B cell (primary cell): ENCODE data around the gene WNK1. TPM values are rescaled to one million over a fixed set of nuclear protein-coding genes. Genes with fewer than 3 reads are reported as not detected.
A peak's percentile ranks its signal among the peaks of the same experiment; 100 is the strongest.

Source experiments
- ATAC-seq: fragments of 200-7000 bp; cut with Tn5 transposase; one replicate; pipeline ENCODE4 v1.10.0; 2021; ENCODE audit warnings: low read depth, mild to moderate bottlenecking, moderate number of reproducible peaks, moderate library complexity
- CTCF ChIA-PET: fragments of 350-600 bp; sonication (Branson Sonifier 250); formaldehyde crosslinking; loops from one replicate; lab custom pipeline; 2021; ENCODE audit warnings: antibody characterized with exemption, inconsistent platforms; lab: Charles Lee
- POLR2A ChIA-PET: fragments of 350-600 bp; sonication (Branson Sonifier 250); formaldehyde crosslinking; loops from one replicate; lab custom pipeline; 2021; ENCODE audit warnings: antibody characterized with exemption; lab: Charles Lee
- DNase-seq: peaks from one replicate; pipeline ENCODE4 v3.0.0; 2013
- H2AFZ ChIP-seq: 2 replicates; pipeline ENCODE4 v1.6.1; 2012; ENCODE audit warnings: mild to moderate bottlenecking, low read depth, low read length; ENCODE audit not compliant: insufficient read depth, poor library complexity, severe bottlenecking
- H3K27ac ChIP-seq, 2 donors: 1 replicate in 1 of 2; 2 replicates in 1 of 2; pipeline ENCODE4 v1.5.1; 2012 to 2013; ENCODE audit warnings: low read length in 2 of 2, mild to moderate bottlenecking in 2 of 2, moderate library complexity in 1 of 2
- H3K27me3 ChIP-seq, 4 experiments: fragments of 200-600 bp in 1 of 4; sonication (generic) in 1 of 4; replicated peaks in 1 of 4; 1 replicate in 2 of 4; 2 replicates in 2 of 4; pipeline versions ENCODE4 v1.6.1 to v1.7.0; 2013 to 2016; ENCODE audit warnings: low read length in 3 of 4, mild to moderate bottlenecking in 2 of 4, mixed read lengths in 1 of 4, moderate library complexity in 1 of 4; ENCODE audit not compliant: insufficient read depth in 4 of 4, control insufficient read depth in 3 of 4; ENCODE audit errors: control extremely low read depth in 1 of 4
- H3K36me3 ChIP-seq, 2 experiments: replicated peaks in 1 of 2; 1 replicate in 1 of 2; 2 replicates in 1 of 2; pipeline versions ENCODE4 v1.6.1 to v1.7.1; 2013; ENCODE audit warnings: low read length in 1 of 2; ENCODE audit not compliant: insufficient read depth in 2 of 2, control insufficient read depth in 1 of 2; ENCODE audit errors: control extremely low read depth in 1 of 2, extremely low read depth in 1 of 2
- H3K4me1 ChIP-seq, 2 donors: fragments of 200-600 bp in 1 of 2; sonication (generic) in 1 of 2; 1 replicate in 1 of 2; 2 replicates in 1 of 2; pipeline versions ENCODE4 v1.5.1 to v1.6.1; 2013 to 2017; ENCODE audit warnings: low read length in 2 of 2; ENCODE audit not compliant: control insufficient read depth in 2 of 2, insufficient read depth in 2 of 2
- H3K4me2 ChIP-seq: replicated peaks from 2 replicates; pipeline ENCODE3; 2012; ENCODE audit warnings: mild to moderate bottlenecking, low read depth, low read length; ENCODE audit not compliant: poor library complexity, severe bottlenecking
- H3K4me3 ChIP-seq, 5 experiments: fragments of 200-600 bp in 1 of 5; sonication (generic) in 1 of 5; 1 replicate in 3 of 5; 2 replicates in 2 of 5; pipeline versions ENCODE4 v1.5.1 to v1.7.0; 2011 to 2016; ENCODE audit warnings: low read length in 4 of 5, mild to moderate bottlenecking in 4 of 5, low read depth in 2 of 5, control low read depth in 1 of 5, moderate library complexity in 1 of 5; ENCODE audit not compliant: insufficient read depth in 1 of 5; ENCODE audit errors: control extremely low read depth in 1 of 5, extremely low read depth in 1 of 5
- H3K79me2 ChIP-seq: fragments of 200-600 bp; sonication (generic); one replicate; pipeline ENCODE4 v1.6.0; 2016; ENCODE audit warnings: low read length; ENCODE audit not compliant: control insufficient read depth, insufficient read depth
- H3K9ac ChIP-seq: fragments of 200-600 bp; sonication (generic); 2 replicates; pipeline ENCODE4 v1.6.1; 2017; ENCODE audit warnings: mild to moderate bottlenecking, low read length, moderate library complexity
- H3K9me3 ChIP-seq, 3 donors: one replicate each; pipeline versions ENCODE4 v1.6.1 to v1.7.1; 2013; ENCODE audit warnings: low read length in 2 of 3; ENCODE audit not compliant: control insufficient read depth in 2 of 3, insufficient read depth in 1 of 3; ENCODE audit errors: control extremely low read depth in 1 of 3
- H4K20me1 ChIP-seq: 2 replicates; pipeline ENCODE4 v1.6.0; 2012; ENCODE audit warnings: mild to moderate bottlenecking, low read length; ENCODE audit not compliant: insufficient read depth, control insufficient read depth, poor library complexity, severe bottlenecking
- H3K27ac Mint-ChIP-seq: one replicate; pipeline ENCODE4 v1.8.0; 2021; ENCODE audit warnings: mixed read lengths
- H3K27me3 Mint-ChIP-seq: one replicate; pipeline ENCODE4 v1.8.0; 2021; ENCODE audit warnings: mixed read lengths
- H3K4me1 Mint-ChIP-seq: one replicate; pipeline ENCODE4 v1.8.0; 2021; ENCODE audit warnings: mixed read lengths
- H3K4me3 Mint-ChIP-seq: one replicate; pipeline ENCODE4 v1.8.0; 2021; ENCODE audit warnings: mixed read lengths
- H3K9me3 Mint-ChIP-seq: one replicate; pipeline ENCODE4 v1.8.0; 2022; ENCODE audit warnings: mixed read lengths; ENCODE audit not compliant: insufficient read depth
- EZH2 ChIP-seq: IDR thresholded peaks from 2 replicates; pipeline ENCODE4 v1.6.1; 2012; ENCODE audit warnings: borderline replicate concordance, low read depth, mild to moderate bottlenecking, moderate library complexity, low read length; ENCODE audit not compliant: insufficient read depth, poor library complexity, severe bottlenecking
- WGBS: methylation state at CpG from one replicate; pipeline ENCODE4 v1.1.5; 2013; ENCODE audit warnings: missing lambda C conversion rate; ENCODE audit not compliant: insufficient coverage; 5-methylcytosine and 5-hydroxymethylcytosine counted together
- intact Hi-C: fragments of 100-400 bp; cut with micrococcal nuclease; formaldehyde crosslinking; loops from one replicate; pipeline ENCODE4 v1.10.0; 2022
- polyA plus RNA-seq: library from polyadenylated mRNA; depleted of rRNA; stranded (reverse); fragments of >200 nt; gene quantifications from 2 replicates; pipeline ENCODE4 v1.2.3, GENCODE V29; 2012
- total RNA-seq, 2 donors: library from RNA; stranded (reverse); fragments of 120-200 nt in 1 of 2; gene quantifications; 1 replicate in 1 of 2; 2 replicates in 1 of 2; pipeline versions ENCODE4 v1.2.3 to v1.2.4, GENCODE V29; 2013 to 2022
- TF ChIP-seq, protein P1 (sequence below): fragments of 200-600 bp; IDR thresholded peaks from one replicate; pipeline ENCODE4 v1.8.0; 2022; ENCODE audit warnings: antibody characterized with exemption, mild to moderate bottlenecking

WNK1 gene
- total and polyA plus RNA-seq, 2 donors (not counting 1 experiment from before 2014, with no cell fraction given), result 43.9 to 188 TPM

DNA sequence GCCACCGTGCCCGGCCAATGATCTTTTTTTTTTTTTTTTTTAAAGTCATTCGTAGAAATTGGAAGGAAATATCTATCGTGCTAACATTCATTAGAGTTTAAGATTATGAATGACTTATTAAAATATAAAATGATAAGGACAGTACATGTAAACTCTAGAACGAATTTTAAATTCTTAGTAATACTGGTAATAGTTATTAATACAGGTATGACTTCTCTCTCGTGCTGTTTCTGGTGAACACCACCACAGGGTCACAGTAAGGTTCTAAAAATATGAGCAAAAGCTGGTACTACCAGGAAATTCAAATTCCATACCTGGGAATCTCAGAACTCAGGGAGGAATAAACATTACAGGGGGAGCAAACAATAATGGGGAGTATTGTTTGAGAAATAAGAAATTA lies 26.2 kb downstream of the WNK1 start:
- H2AFZ ChIP-seq, result no peak overlapping the region
- peaks cover 0 to 1% of the 10 kb centered on the region in 2 experiments for H3K36me3 ChIP-seq
- intact Hi-C loops, result no loop called here
- DNase-seq, result no peak
- H3K9me3 ChIP-seq, result no peaks in the 10 kb centered on the region
- H3K79me2 ChIP-seq, result peaks cover 98% of the 10 kb centered on the region
- peaks cover 33% of the 10 kb centered on the region for H4K20me1 ChIP-seq
- ATAC-seq, result no peak
- H3K4me3 ChIP-seq, result no peak overlapping the region
- no peaks in the 10 kb centered on the region for H3K27me3 ChIP-seq
- no peak overlapping the region for H3K27ac ChIP-seq
- Mint-ChIP-seq H3K4me1 (peaks cover 60% of the 10 kb centered on the region), H3K9me3 (no peaks in the 10 kb centered on the region), H3K27me3 (no peaks in the 10 kb centered on the region), H3K27ac (no peak overlapping the region), H3K4me3 (peak overlapping the region; percentile 11)
- H3K4me1 ChIP-seq, result peaks cover 10 to 33% of the 10 kb centered on the region in 2 donors
- CTCF ChIA-PET, result interaction anchor here (1.8 kb wide), 1 partner anchor 27 kb away, joined by 4 read pairs; no protein-coding TSS in a partner anchor
- WGBS, result no CpG with 5 or more reads among the region's 6 CpGs
- H3K4me2 ChIP-seq, result peak overlapping the region; percentile 34
- no peak overlapping the region for H3K9ac ChIP-seq
- POLR2A ChIA-PET, result no interaction called here
- TF ChIP-seq, protein P1, sequence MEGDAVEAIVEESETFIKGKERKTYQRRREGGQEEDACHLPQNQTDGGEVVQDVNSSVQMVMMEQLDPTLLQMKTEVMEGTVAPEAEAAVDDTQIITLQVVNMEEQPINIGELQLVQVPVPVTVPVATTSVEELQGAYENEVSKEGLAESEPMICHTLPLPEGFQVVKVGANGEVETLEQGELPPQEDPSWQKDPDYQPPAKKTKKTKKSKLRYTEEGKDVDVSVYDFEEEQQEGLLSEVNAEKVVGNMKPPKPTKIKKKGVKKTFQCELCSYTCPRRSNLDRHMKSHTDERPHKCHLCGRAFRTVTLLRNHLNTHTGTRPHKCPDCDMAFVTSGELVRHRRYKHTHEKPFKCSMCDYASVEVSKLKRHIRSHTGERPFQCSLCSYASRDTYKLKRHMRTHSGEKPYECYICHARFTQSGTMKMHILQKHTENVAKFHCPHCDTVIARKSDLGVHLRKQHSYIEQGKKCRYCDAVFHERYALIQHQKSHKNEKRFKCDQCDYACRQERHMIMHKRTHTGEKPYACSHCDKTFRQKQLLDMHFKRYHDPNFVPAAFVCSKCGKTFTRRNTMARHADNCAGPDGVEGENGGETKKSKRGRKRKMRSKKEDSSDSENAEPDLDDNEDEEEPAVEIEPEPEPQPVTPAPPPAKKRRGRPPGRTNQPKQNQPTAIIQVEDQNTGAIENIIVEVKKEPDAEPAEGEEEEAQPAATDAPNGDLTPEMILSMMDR, result no peak
- no peak for TF ChIP-seq EZH2

DNA sequence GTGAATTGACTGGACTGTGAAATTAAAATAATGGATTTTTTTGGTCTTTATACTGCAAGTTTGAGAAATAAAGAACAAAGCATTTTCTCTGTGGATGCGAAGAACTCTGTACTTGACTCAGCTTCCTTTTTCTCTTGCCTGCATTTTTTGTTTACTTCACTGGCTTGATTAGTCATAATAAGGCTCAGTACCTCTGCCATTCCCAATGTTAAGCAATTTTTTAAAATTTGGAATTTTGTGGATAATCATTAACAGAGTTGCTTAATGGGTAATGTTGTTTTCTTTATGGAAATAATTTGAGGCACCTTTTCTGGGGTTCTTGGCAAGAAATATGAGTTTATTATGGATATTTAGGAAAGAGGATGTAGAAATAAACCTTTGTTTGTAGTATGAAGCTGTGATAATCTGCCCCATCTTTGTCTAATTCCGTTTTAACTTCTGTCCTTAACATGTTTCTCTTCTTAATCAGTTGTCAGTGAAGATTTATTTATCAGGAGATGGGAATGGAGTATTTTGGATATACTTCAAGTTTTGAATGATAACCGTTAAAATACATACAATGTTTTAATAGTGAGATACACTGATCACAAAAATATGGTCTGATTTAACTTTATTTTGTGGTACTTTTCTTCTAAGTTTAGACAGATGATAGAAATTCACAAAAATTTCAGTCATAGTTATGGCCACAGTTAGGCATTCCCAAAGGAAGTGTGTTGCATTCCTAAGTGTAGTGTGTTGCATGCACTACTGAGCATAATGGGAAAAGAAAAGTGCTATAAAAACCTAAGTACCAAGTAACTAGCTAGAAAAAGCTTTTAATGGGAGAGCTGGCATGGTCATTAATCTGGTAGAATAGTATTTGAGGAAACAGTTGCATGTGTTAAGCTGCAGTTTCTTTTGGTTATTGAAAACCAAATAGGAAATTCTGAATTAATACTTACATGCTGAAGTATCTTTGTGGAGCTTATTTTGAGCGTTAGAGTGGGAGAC lies 27.7 kb downstream of the WNK1 start:
- peaks cover 39% of the 10 kb centered on the region for H4K20me1 ChIP-seq
- no peak overlapping the region for H3K4me3 ChIP-seq
- intact Hi-C loops, result no loop called here
- POLR2A ChIA-PET, result no interaction called here
- no peak overlapping the region for H3K4me3 Mint-ChIP-seq
- no CpG with 5 or more reads among the region's 4 CpGs for WGBS
- no peak overlapping the region for H3K27ac ChIP-seq
- CTCF ChIA-PET, result interaction anchor here (0.5 to 3.4 kb wide), 3 partner anchors 12 to 166 kb away, joined by 4 to 13 read pairs (median 6); no protein-coding TSS in a partner anchor
- H3K79me2 ChIP-seq, result peaks cover 97% of the 10 kb centered on the region
- no peaks in the 10 kb centered on the region for H3K27me3 ChIP-seq
- H3K4me1 ChIP-seq, result peaks cover 4 to 26% of the 10 kb centered on the region in 2 donors
- H3K4me1 Mint-ChIP-seq, result peaks cover 53% of the 10 kb centered on the region
- H3K27ac Mint-ChIP-seq, result no peak overlapping the region
- peak overlapping the region; percentile 34 for H3K4me2 ChIP-seq
- no peak for TF ChIP-seq EZH2
- TF ChIP-seq, protein P1, result no peak
- DNase-seq (no peak), ATAC-seq (no peak)
- no peaks in the 10 kb centered on the region for H3K27me3 Mint-ChIP-seq
- no peak overlapping the region for H2AFZ ChIP-seq
- no peak overlapping the region for H3K9ac ChIP-seq
- H3K9me3 ChIP-seq, result no peaks in the 10 kb centered on the region
- no peaks in the 10 kb centered on the region for H3K9me3 Mint-ChIP-seq
- H3K36me3 ChIP-seq, result peaks cover 0 to 1% of the 10 kb centered on the region in 2 experiments
